ENCODE results near the gene DNAJC5G. TPM values are rescaled to one million over a fixed set of nuclear protein-coding genes. Genes with fewer than 3 reads are reported as not detected.
"Not testable (repeated sequence)": the region's sequence is repeated elsewhere in the genome, so short reads cannot be mapped to it uniquely, and the experiment has no call there.

DNAJC5G gene
- total RNA-seq, 4 donors from 2014 or later: 0.42 TPM; not detected in 3

- H3K27me3 ChIP-seq: peaks cover 0 to 63% (median 0%) of the 10 kb centered on the region in 4 donors
Measured at GRCh38 chr2:27271631-27272340, 3.4 kb upstream of the DNAJC5G start.

GRCh38 chr2:27272537-27273522 is 2.4 kb upstream of the DNAJC5G start:
- H3K4me1 ChIP-seq; H3K36me3 ChIP-seq; H3K9me3 ChIP-seq; H3K27ac ChIP-seq (replicated peaks in 1 of 4); intact Hi-C loops (cut with DNase I); H3K4me3 ChIP-seq; DNase-seq (ENCODE audit: extremely low spot score): not testable (repeated sequence)
- 87% methylated on average over 15 of the region's 15 CpGs for WGBS
- peaks cover 0 to 63% (median 0%) of the 10 kb centered on the region in 4 donors for H3K27me3 ChIP-seq

More at GRCh38 chr2:27271631-27272340, 3.4 kb upstream of the DNAJC5G start:
- DNase-seq (ENCODE audit: extremely low spot score): no peak
- no peaks in the 10 kb centered on the region for H3K9me3 ChIP-seq
- WGBS: 74% methylated on average over 11 of the region's 11 CpGs
- TF ChIP-seq POLR2AphosphoS5 (IDR thresholded peaks at IDR 0.05): no peak
- TF ChIP-seq POLR2A (IDR thresholded peaks at IDR 0.05; ENCODE audit: low read depth): no peak
- no peak for TF ChIP-seq CTCF (IDR thresholded peaks at IDR 0.05)
- TF ChIP-seq EP300 (IDR thresholded peaks at IDR 0.05): no peak
- intact Hi-C loops (cut with DNase I): no loop called here
- H3K4me3 ChIP-seq: no peak overlapping the region
- H3K4me1 ChIP-seq: no peaks in the 10 kb centered on the region
- H3K36me3 ChIP-seq: no peaks in the 10 kb centered on the region
- no peak overlapping the region for H3K27ac ChIP-seq (replicated peaks in 1 of 4)

GRCh38 chr2:27278010-27278409 is 2.8 kb downstream of the DNAJC5G start:
- Histone ChIP-seq H3K9me3 (no peaks in the 10 kb centered on the region), H3K4me3 (no peak overlapping the region), H3K36me3 (no peaks in the 10 kb centered on the region), H3K27me3 (peaks cover 0 to 61% (median 3%) of the 10 kb centered on the region in 4 donors), H3K27ac (replicated peaks in 1 of 4) (no peak overlapping the region), H3K4me1 (peaks cover 0 to 17% (median 4%) of the 10 kb centered on the region in 4 donors)
- 69% methylated on average over 1 of the region's 1 CpG for WGBS
- DNase-seq (ENCODE audit: extremely low spot score): no peak
- TF ChIP-seq EP300 (IDR thresholded peaks at IDR 0.05): no peak
- no peak for TF ChIP-seq POLR2AphosphoS5 (IDR thresholded peaks at IDR 0.05)
- no peak for TF ChIP-seq CTCF (IDR thresholded peaks at IDR 0.05)
- TF ChIP-seq POLR2A (IDR thresholded peaks at IDR 0.05; ENCODE audit: low read depth): no peak
- intact Hi-C loops (cut with DNase I): no loop called here

GRCh38 chr2:27280826-27281225 is 5.6 kb downstream of the DNAJC5G start:
- no peak for DNase-seq (ENCODE audit: extremely low spot score)
- Histone ChIP-seq H3K27me3 (peaks cover 0 to 45% (median 3%) of the 10 kb centered on the region in 4 donors), H3K4me3 (no peak overlapping the region), H3K9me3 (no peaks in the 10 kb centered on the region), H3K4me1 (peaks cover 0 to 17% (median 4%) of the 10 kb centered on the region in 4 donors), H3K36me3 (no peaks in the 10 kb centered on the region), H3K27ac (replicated peaks in 1 of 4) (no peak overlapping the region)
- intact Hi-C loops (cut with DNase I): loop anchor here (2.0 to 10.0 kb wide), 2 partner anchors 182 to 316 kb away; no protein-coding TSS in a partner anchor
- no peak for TF ChIP-seq POLR2A (IDR thresholded peaks at IDR 0.05; ENCODE audit: low read depth)
- TF ChIP-seq EP300 (IDR thresholded peaks at IDR 0.05): no peak
- no peak for TF ChIP-seq CTCF (IDR thresholded peaks at IDR 0.05)
- no peak for TF ChIP-seq POLR2AphosphoS5 (IDR thresholded peaks at IDR 0.05)
- 85% methylated on average over 3 of the region's 3 CpGs for WGBS

- Histone ChIP-seq H3K27me3 (peaks cover 0 to 39% (median 3%) of the 10 kb centered on the region in 4 donors), H3K9me3 (no peaks in the 10 kb centered on the region), H3K27ac (replicated peaks in 1 of 4) (no peak overlapping the region), H3K4me3 (no peak overlapping the region), H3K4me1 (peaks cover 0 to 17% (median 4%) of the 10 kb centered on the region in 4 donors), H3K36me3 (no peaks in the 10 kb centered on the region)
- intact Hi-C loops (cut with DNase I): loop anchor here (2.0 to 10.0 kb wide), 2 partner anchors 183 to 317 kb away; no protein-coding TSS in a partner anchor
- DNase-seq (ENCODE audit: extremely low spot score): no peak
- no peak for TF ChIP-seq POLR2AphosphoS5 (IDR thresholded peaks at IDR 0.05)
- no peak for TF ChIP-seq EP300 (IDR thresholded peaks at IDR 0.05)
- no peak for TF ChIP-seq POLR2A (IDR thresholded peaks at IDR 0.05; ENCODE audit: low read depth)
- WGBS: 80% methylated on average over 3 of the region's 3 CpGs
Measured at GRCh38 chr2:27281442-27281841, 6.2 kb downstream of the DNAJC5G start.
